MM.1S (cell line): Measurements from ENCODE around the gene ENTPD2.

Source experiments
- CTCF ChIP-seq: fragments of 300-600 bp; sonication (generic); IDR thresholded peaks from 2 replicates; pipeline ENCODE4 v1.5.1; 2016; ENCODE audit warnings: antibody characterized with exemption, low read length, mixed read lengths
- EZH2 ChIP-seq: fragments of 300-600 bp; sonication (generic); optimal IDR thresholded peaks from 2 replicates; pipeline ENCODE3; 2017; ENCODE audit warnings: low read depth, mild to moderate bottlenecking, antibody characterized with exemption, low read length, mixed read lengths
- EZH2phosphoT487 ChIP-seq: fragments of 300-600 bp; sonication (generic); IDR thresholded peaks from 2 replicates; pipeline ENCODE4 v1.6.1; 2018; ENCODE audit warnings: antibody characterized with exemption, low read length

GRCh38 chr9:137037483-137037882 is 16.4 kb downstream of the ENTPD2 start:
- TF ChIP-seq CTCF (no peak), EZH2 (no peak), EZH2phosphoT487 (no peak)
